Right kidney (tissue), 1 donor: ENCODE measurements around the gene SLC10A3.
A peak's percentile ranks its signal among the peaks of the same experiment; 100 is the strongest.

Experiments used
- DNase-seq: peaks from one replicate; pipeline ENCODE4 v3.0.0-alpha.2; 2016

SLC10A3 gene

GRCh38 chrX:154441984-154442707, 48.3 kb downstream of the SLC10A3 start:
- no peak for DNase-seq

GRCh38 chrX:154441564-154441963, 48.9 kb downstream of the SLC10A3 start:
- no peak for DNase-seq

- no peak for DNase-seq
These were observed 49.6 kb downstream of the SLC10A3 start for GRCh38 chrX:154440623-154441357.

- DNase-seq = no peak
These were observed 50.6 kb downstream of the SLC10A3 start for GRCh38 chrX:154439841-154440240.

- DNase-seq = peak; percentile 13
These were observed 52.2 kb downstream of the SLC10A3 start for GRCh38 chrX:154437971-154438893.
